ENCODE data around the gene FDXACB1. TPM values are rescaled to one million over a fixed set of nuclear protein-coding genes. Genes with fewer than 3 reads are reported as not detected.

FDXACB1 gene
- total and polyA plus RNA-seq, 9 of the 15 experiments (the other 6 are each of a cell fraction or from before 2014, with no cell fraction given), result 3.2 to 7.5 (median 5.3) TPM

GRCh38 chr11:111843661-111844060 is 35.3 kb downstream of the FDXACB1 start (continued):
- TF ChIP-seq ZMIZ1 (IDR thresholded peaks at IDR 0.05; ENCODE audit: low read depth in 2 of 2, low read length in 2 of 2) (no peak), ZNF764 (CRISPR knock-in tag; IDR thresholded peaks at IDR 0.05; ENCODE audit: low read depth) (no peak), NR2F6 (CRISPR knock-in tag; IDR thresholded peaks at IDR 0.05) (no peak), SAP30 (IDR thresholded peaks at IDR 0.05; ENCODE audit: borderline replicate concordance, insufficient read depth, low read depth, low read length, poor library complexity, severe bottlenecking) (no peak), ZNF212 (CRISPR knock-in tag; IDR thresholded peaks at IDR 0.05) (no peak), RBM25 (IDR thresholded peaks at IDR 0.05; ENCODE audit: low read depth, low read length, severe bottlenecking) (no peak), IRF2 (CRISPR knock-in tag; IDR thresholded peaks at IDR 0.05) (no peak), ZNF584 (CRISPR knock-in tag; IDR thresholded peaks at IDR 0.05; ENCODE audit: low read depth) (no peak), ZNF79 (CRISPR knock-in tag; IDR thresholded peaks at IDR 0.05; ENCODE audit: low read depth) (no peak)

Measured in K562 (cell line).